GM19023 (cell line): ENCODE results near the gene CCDC97.
"Not testable (repeated sequence)": the region's sequence is repeated elsewhere in the genome, so short reads cannot be mapped to it uniquely, and the experiment has no call there.

ENCODE experiments used
- ATAC-seq: cut with Tn5 transposase; IDR thresholded peaks from one replicate; pipeline ENCODE4 v1.9.1; 2021; ENCODE audit warnings: mild to moderate bottlenecking, moderate library complexity; ENCODE audit not compliant: unreplicated experiment

The CCDC97 gene

GRCh38 chr19:41357746-41358145 is 47.8 kb downstream of the CCDC97 start:
- no peak for ATAC-seq

GRCh38 chr19:41359741-41360140 is 49.8 kb downstream of the CCDC97 start:
- no peak for ATAC-seq

- no peak for ATAC-seq
Observed at GRCh38 chr19:41362143-41362847, 52.3 kb downstream of the CCDC97 start.

- no peak for ATAC-seq
Observed at GRCh38 chr19:41363371-41363752, 53.4 kb downstream of the CCDC97 start.

- peak; percentile 82 for ATAC-seq
Observed at GRCh38 chr19:41363753-41364523, 54.0 kb downstream of the CCDC97 start, which contains the start of gene B9D2. Gene B9D2, minus strand, starts transcription at chr19:41364149. Its CDS starts 630 bp downstream, at chr19:41363519.

- no peak for ATAC-seq
Observed at GRCh38 chr19:41364524-41365391, 54.8 kb downstream of the CCDC97 start.

GRCh38 chr19:41366089-41366488 is 56.1 kb downstream of the CCDC97 start:
- no peak for ATAC-seq

- peak; percentile 28 for ATAC-seq
Observed at GRCh38 chr19:41367848-41368301, 57.9 kb downstream of the CCDC97 start.

GRCh38 chr19:41369769-41370168 is 59.8 kb downstream of the CCDC97 start:
- no peak for ATAC-seq

GRCh38 chr19:41371119-41371518 is 61.1 kb downstream of the CCDC97 start:
- ATAC-seq: not testable (repeated sequence)

- ATAC-seq: no peak
Observed at GRCh38 chr19:41371541-41371940, 61.6 kb downstream of the CCDC97 start.

GRCh38 chr19:41372501-41372900 is 62.5 kb downstream of the CCDC97 start:
- ATAC-seq: no peak

GRCh38 chr19:41373993-41374392 is 64.0 kb downstream of the CCDC97 start:
- ATAC-seq: no peak
